Cardiac muscle cell (in vitro differentiated cells and primary cell): Measurements from ENCODE around the gene ILDR2. TPM values are rescaled to one million over a fixed set of nuclear protein-coding genes. Genes with fewer than 3 reads are reported as not detected.

Experiments
- DNase-seq, 2 donors: peaks; one replicate each; pipeline versions ENCODE4 v3.0.0 to v3.0.0-alpha.2; 2010 to 2017; ENCODE audit warnings: low read depth in 1 of 2, low spot score in 1 of 2
- H3K27ac ChIP-seq: fragments of 200-600 bp; sonication (generic); 2 replicates; pipeline ENCODE4 v1.5.1; 2016
- H3K27me3 ChIP-seq: fragments of 200-600 bp; sonication (generic); 2 replicates; pipeline ENCODE4 v1.6.0; 2016; ENCODE audit warnings: control low read depth
- H3K36me3 ChIP-seq: fragments of 200-600 bp; sonication (generic); 2 replicates; pipeline ENCODE4 v1.5.1; 2016; ENCODE audit warnings: control low read depth
- H3K4me1 ChIP-seq: fragments of 200-600 bp; sonication (generic); 2 replicates; pipeline ENCODE4 v1.8.1; 2017; ENCODE audit warnings: low read depth, mild to moderate bottlenecking, mixed run types
- H3K4me3 ChIP-seq: fragments of 200-600 bp; sonication (generic); 2 replicates; pipeline ENCODE4 v1.5.1; 2016; ENCODE audit warnings: mild to moderate bottlenecking
- H3K9me3 ChIP-seq: fragments of 200-600 bp; sonication (generic); 2 replicates; pipeline ENCODE4 v1.5.1; 2017; ENCODE audit warnings: low read depth, mild to moderate bottlenecking, control low read depth
- polyA plus RNA-seq: library from polyadenylated mRNA; unstranded; fragments of >200 nt; fragmentation: Nextera tagmentation; extraction: Ambion mirVana; gene quantifications from 2 replicates; pipeline ENCODE4 v1.2.1, GENCODE V29; 2016
- total RNA-seq: library from RNA; depleted of rRNA; stranded (reverse); fragments of >200 nt; gene quantifications from 2 replicates; pipeline ENCODE4 v1.2.3, GENCODE V29; 2016
- TF ChIP-seq, protein P1 (sequence below): IDR thresholded peaks from 2 replicates; pipeline ENCODE4 v1.5.1; 2012; ENCODE audit warnings: low read depth, mild to moderate bottlenecking, low read length

ILDR2 gene
- total and polyA plus RNA-seq, 2 experiments from 2014 or later, result 3.3 to 12.3 TPM

DNA sequence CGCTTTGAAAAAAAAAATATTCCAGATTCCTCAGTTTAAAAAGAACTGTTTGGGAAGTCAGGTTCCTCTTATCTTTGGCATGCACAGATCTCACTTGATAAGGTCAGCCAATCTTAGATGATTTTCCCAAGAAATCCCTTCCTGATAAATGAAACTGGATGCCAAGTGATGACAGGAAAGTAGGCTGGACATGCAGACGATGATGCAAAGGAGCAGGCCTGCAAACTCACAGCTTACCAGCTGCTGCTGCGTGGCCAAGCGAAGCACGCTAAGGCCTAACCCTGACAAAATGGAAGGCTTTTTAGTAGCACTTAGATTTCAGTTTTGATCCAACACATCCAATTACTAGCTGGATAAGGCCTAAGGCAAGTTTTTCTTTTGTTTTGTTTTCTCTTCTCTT is 109.4 kb downstream of the ILDR2 start:
- Histone ChIP-seq H3K27ac (no peak overlapping the region), H3K4me1 (peaks cover 1% of the 10 kb centered on the region), H3K4me3 (no peak overlapping the region), H3K9me3 (no peaks in the 10 kb centered on the region), H3K36me3 (peaks cover 24% of the 10 kb centered on the region), H3K27me3 (no peaks in the 10 kb centered on the region)
- TF ChIP-seq, protein P1, sequence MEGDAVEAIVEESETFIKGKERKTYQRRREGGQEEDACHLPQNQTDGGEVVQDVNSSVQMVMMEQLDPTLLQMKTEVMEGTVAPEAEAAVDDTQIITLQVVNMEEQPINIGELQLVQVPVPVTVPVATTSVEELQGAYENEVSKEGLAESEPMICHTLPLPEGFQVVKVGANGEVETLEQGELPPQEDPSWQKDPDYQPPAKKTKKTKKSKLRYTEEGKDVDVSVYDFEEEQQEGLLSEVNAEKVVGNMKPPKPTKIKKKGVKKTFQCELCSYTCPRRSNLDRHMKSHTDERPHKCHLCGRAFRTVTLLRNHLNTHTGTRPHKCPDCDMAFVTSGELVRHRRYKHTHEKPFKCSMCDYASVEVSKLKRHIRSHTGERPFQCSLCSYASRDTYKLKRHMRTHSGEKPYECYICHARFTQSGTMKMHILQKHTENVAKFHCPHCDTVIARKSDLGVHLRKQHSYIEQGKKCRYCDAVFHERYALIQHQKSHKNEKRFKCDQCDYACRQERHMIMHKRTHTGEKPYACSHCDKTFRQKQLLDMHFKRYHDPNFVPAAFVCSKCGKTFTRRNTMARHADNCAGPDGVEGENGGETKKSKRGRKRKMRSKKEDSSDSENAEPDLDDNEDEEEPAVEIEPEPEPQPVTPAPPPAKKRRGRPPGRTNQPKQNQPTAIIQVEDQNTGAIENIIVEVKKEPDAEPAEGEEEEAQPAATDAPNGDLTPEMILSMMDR, result no peak
- peak in 1 of 2 donors; percentile 44 for DNase-seq

DNA sequence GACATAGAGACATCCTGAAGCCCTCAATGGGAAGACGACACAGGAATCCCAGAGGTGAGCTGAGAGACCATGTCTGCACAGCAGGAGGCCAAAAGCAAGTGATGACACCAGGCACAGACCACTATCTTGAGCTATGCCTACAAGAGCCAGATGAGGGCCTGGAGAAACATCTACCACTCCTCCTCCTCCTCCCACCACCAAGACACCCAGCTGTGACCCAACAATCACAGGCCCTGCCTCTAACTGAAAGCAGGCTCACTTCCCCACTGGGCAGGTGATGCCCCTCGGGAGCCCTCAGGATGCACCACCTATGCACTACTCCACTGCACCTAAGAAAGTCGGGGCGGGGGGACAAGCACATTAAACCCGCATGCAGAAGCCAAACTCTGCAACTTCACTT is 115.7 kb downstream of the ILDR2 start:
- peak overlapping the region; percentile 65 for H3K27ac ChIP-seq
- H3K9me3 ChIP-seq, result no peaks in the 10 kb centered on the region
- TF ChIP-seq, protein P1, result no peak
- H3K27me3 ChIP-seq, result no peaks in the 10 kb centered on the region
- H3K4me3 ChIP-seq, result no peak overlapping the region
- peaks cover 50% of the 10 kb centered on the region for H3K36me3 ChIP-seq
- DNase-seq, result no peak
- no peaks in the 10 kb centered on the region for H3K4me1 ChIP-seq

DNA sequence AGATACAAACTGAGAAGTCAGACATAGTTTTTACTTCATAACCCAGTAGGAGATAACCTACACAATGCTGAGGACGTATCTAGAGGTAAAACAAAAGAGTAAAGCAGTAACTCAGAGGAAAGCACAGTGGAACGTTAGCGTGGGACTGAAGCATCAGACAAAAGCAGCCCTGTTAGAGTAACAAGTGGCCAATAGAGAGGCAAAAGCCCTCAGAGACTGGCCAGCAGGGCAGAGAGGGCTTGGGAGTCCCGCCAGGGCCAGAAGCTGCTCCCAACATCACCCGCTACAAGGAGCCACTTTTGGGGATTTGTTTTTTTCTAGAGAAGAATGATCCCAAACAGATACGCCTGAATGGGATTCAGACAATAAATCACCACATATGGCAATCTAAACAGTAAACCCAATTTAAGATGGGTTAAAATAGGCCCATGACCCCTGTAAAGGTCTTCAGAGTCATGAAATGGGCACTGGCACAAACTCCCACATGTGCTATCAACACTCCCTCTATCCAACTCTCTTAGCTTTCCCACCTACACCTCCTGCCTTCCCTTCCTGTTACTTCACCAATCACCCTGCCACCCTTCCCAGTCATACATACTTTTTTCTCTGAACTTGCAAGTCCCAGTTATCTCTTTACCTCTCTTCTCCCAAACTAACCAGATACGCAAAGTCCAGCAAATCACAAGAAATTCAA is 116.5 kb downstream of the ILDR2 start:
- no peak overlapping the region for H3K4me3 ChIP-seq
- no peaks in the 10 kb centered on the region for H3K9me3 ChIP-seq
- H3K4me1 ChIP-seq, result no peaks in the 10 kb centered on the region
- H3K27ac ChIP-seq, result peak overlapping the region; percentile 65
- TF ChIP-seq, protein P1, result no peak
- H3K36me3 ChIP-seq, result peaks cover 55% of the 10 kb centered on the region
- DNase-seq, result no peak
- H3K27me3 ChIP-seq, result no peaks in the 10 kb centered on the region

Other genes starting within 250 kb of the ILDR2 start
- 37.2 and 39.6 TPM in 2 replicates for gene POGK, start 136.1 kb downstream of the ILDR2 start, total RNA-seq
- gene POGK, start 136.1 kb downstream of the ILDR2 start, polyA plus RNA-seq, result 21.7 and 30.0 TPM in 2 replicates
- 11.6 and 18.3 TPM in 2 replicates for gene TADA1, start 99.3 kb downstream of the ILDR2 start, total RNA-seq
- 15.9 and 32.3 TPM in 2 replicates for gene TADA1, start 99.3 kb downstream of the ILDR2 start, polyA plus RNA-seq
- 0.11 and 0.63 TPM in 2 replicates for gene MAEL, start 13.7 kb upstream of the ILDR2 start, total RNA-seq
- 0.79 and 2.5 TPM in 2 replicates for gene MAEL, start 13.7 kb upstream of the ILDR2 start, polyA plus RNA-seq
- gene GPA33, start 114.8 kb upstream of the ILDR2 start, total RNA-seq, result 0.11 and 0.69 TPM in 2 replicates
- gene GPA33, start 114.8 kb upstream of the ILDR2 start, polyA plus RNA-seq, result 0.07 and 0.35 TPM in 2 replicates
- 40.3 and 52.1 TPM in 2 replicates for gene STYXL2, start 118.5 kb upstream of the ILDR2 start, total RNA-seq
- gene STYXL2, start 118.5 kb upstream of the ILDR2 start, polyA plus RNA-seq, result 43.0 and 55.3 TPM in 2 replicates
- gene POU2F1, start 245.3 kb upstream of the ILDR2 start, total RNA-seq, result 6.4 and 21.9 TPM in 2 replicates
- 9.2 and 25.6 TPM in 2 replicates for gene POU2F1, start 245.3 kb upstream of the ILDR2 start, polyA plus RNA-seq